HEK293T (cell line): Measurements from ENCODE around the gene DCAF5.
A peak's percentile ranks its signal among the peaks of the same experiment; 100 is the strongest.
"Not testable (repeated sequence)": the region's sequence is repeated elsewhere in the genome, so short reads cannot be mapped to it uniquely, and the experiment has no call there.

Experiments used
- CTCF ChIA-PET: fragments of 350-600 bp; formaldehyde crosslinking; extraction: SDS; loops from one replicate; lab custom pipeline; 2021; ENCODE audit warnings: antibody characterized with exemption, inconsistent platforms; lab: Yijun Ruan, JAX
- POLR2A ChIA-PET: fragments of 350-600 bp; formaldehyde crosslinking; extraction: SDS; loops from one replicate; lab custom pipeline; 2020; ENCODE audit warnings: antibody characterized with exemption, inconsistent platforms; lab: Yijun Ruan, JAX
- DNase-seq: peaks from one replicate; pipeline ENCODE4 v3.0.0; 2012; ENCODE audit warnings: mixed read lengths; ENCODE audit errors: extremely low spot score
- ARNT ChIP-seq: fragments of 450-650 bp; IDR thresholded peaks from 2 replicates; pipeline ENCODE4 v1.6.1; 2017; ENCODE audit warnings: mild to moderate bottlenecking
- BHLHE40 ChIP-seq: fragments of 450-650 bp; IDR thresholded peaks from 2 replicates; pipeline ENCODE4 v1.6.1; 2016; ENCODE audit warnings: mild to moderate bottlenecking, moderate library complexity, borderline replicate concordance
- CTBP1 ChIP-seq: fragments of 450-650 bp; IDR thresholded peaks from 2 replicates; pipeline ENCODE4 v1.6.1; 2016; ENCODE audit warnings: borderline replicate concordance
- ELF4 ChIP-seq: fragments of 450-650 bp; IDR thresholded peaks from 2 replicates; pipeline ENCODE4 v1.6.1; 2017; ENCODE audit warnings: antibody characterized with exemption
- FOXA1 ChIP-seq: fragments of 450-650 bp; IDR thresholded peaks from 2 replicates; pipeline ENCODE4 v1.6.1; 2016; ENCODE audit warnings: mild to moderate bottlenecking
- FOXK2 ChIP-seq: fragments of 450-650 bp; IDR thresholded peaks from 2 replicates; pipeline ENCODE4 v1.6.1; 2016; ENCODE audit warnings: mild to moderate bottlenecking
- FOXM1 ChIP-seq: fragments of 450-650 bp; IDR thresholded peaks from 2 replicates; pipeline ENCODE4 v1.6.1; 2017; ENCODE audit warnings: mild to moderate bottlenecking, borderline replicate concordance
- HDGF ChIP-seq: fragments of 450-650 bp; IDR thresholded peaks from 2 replicates; pipeline ENCODE4 v1.6.1; 2017; ENCODE audit warnings: antibody characterized with exemption, borderline replicate concordance
- L3MBTL2 ChIP-seq: fragments of 450-650 bp; conservative IDR thresholded peaks from 2 replicates; pipeline ENCODE4 v1.6.1; 2016; ENCODE audit warnings: mild to moderate bottlenecking
- LEF1 ChIP-seq: fragments of 450-650 bp; IDR thresholded peaks from 2 replicates; pipeline ENCODE4 v1.6.1; 2017; ENCODE audit warnings: mild to moderate bottlenecking, borderline replicate concordance
- NFRKB ChIP-seq: fragments of 450-650 bp; IDR thresholded peaks from 2 replicates; pipeline ENCODE4 v1.6.1; 2016; ENCODE audit warnings: mild to moderate bottlenecking, moderate library complexity
- PKNOX1 ChIP-seq: fragments of 450-650 bp; IDR thresholded peaks from 2 replicates; pipeline ENCODE4 v1.6.1; 2016
- SP1 ChIP-seq: fragments of 450-650 bp; IDR thresholded peaks from 2 replicates; pipeline ENCODE4 v1.6.1; 2017
- SUZ12 ChIP-seq: fragments of 450-650 bp; IDR thresholded peaks from 2 replicates; pipeline ENCODE4 v1.6.1; 2016; ENCODE audit warnings: mild to moderate bottlenecking
- TARDBP ChIP-seq: fragments of 450-650 bp; IDR thresholded peaks from 2 replicates; pipeline ENCODE4 v1.6.1; 2016
- ZNF384 ChIP-seq: fragments of 450-650 bp; IDR thresholded peaks from 2 replicates; pipeline ENCODE4 v1.6.1; 2016

Gene DCAF5

GRCh38 chr14:69175130-69175529, 22.2 kb upstream of the DCAF5 start:
- ChIA-PET CTCF (interaction anchor here (1.5 kb wide), 1 partner anchor 24 kb away, joined by 4 read pairs; no protein-coding TSS in a partner anchor), POLR2A (no interaction called here)
- no peak for DNase-seq
- no peak for TF ChIP-seq FOXA1
- no peak for TF ChIP-seq FOXK2
- TF ChIP-seq LEF1 = no peak
- TF ChIP-seq HDGF = no peak
- no peak for TF ChIP-seq SP1
- no peak for TF ChIP-seq ZNF384
- no peak for TF ChIP-seq SUZ12

- no peak for DNase-seq
- POLR2A ChIA-PET = no interaction called here
- CTCF ChIA-PET = no interaction called here
- TF ChIP-seq NFRKB (no peak), SUZ12 (no peak), PKNOX1 (no peak), FOXA1 (no peak), SP1 (no peak), FOXK2 (no peak), LEF1 (no peak), HDGF (no peak), ARNT (no peak), BHLHE40 (no peak), ELF4 (no peak), L3MBTL2 (no peak), FOXM1 (no peak), ZNF384 (no peak), CTBP1 (no peak), TARDBP (no peak)
Measured at GRCh38 chr14:69171569-69171968, 18.6 kb upstream of the DCAF5 start.

GRCh38 chr14:69170839-69171238, 17.9 kb upstream of the DCAF5 start:
- POLR2A ChIA-PET = no interaction called here

GRCh38 chr14:69165787-69166186, 12.9 kb upstream of the DCAF5 start:
- POLR2A ChIA-PET, DNase-seq: not testable (repeated sequence)
- CTCF ChIA-PET = interaction anchor here (0.7 kb wide), 1 partner anchor 112 kb away, joined by 3 read pairs; no protein-coding TSS in a partner anchor

More at GRCh38 chr14:69170839-69171238, 17.9 kb upstream of the DCAF5 start:
- CTCF ChIA-PET = no interaction called here
- TF ChIP-seq ELF4 (no peak), FOXM1 (no peak), NFRKB (no peak), HDGF (no peak), SP1 (no peak), L3MBTL2 (no peak), ARNT (no peak), BHLHE40 (no peak)
- DNase-seq = no peak

- ChIA-PET CTCF (no interaction called here), POLR2A (no interaction called here)
- DNase-seq = no peak
- TF ChIP-seq FOXA1 = no peak
- no peak for TF ChIP-seq NFRKB
- TF ChIP-seq FOXK2 = no peak
- no peak for TF ChIP-seq HDGF
- TF ChIP-seq PKNOX1 = no peak
- TF ChIP-seq TARDBP = no peak
- TF ChIP-seq ELF4 = no peak
- TF ChIP-seq BHLHE40 = no peak
- TF ChIP-seq SUZ12 = no peak
- no peak for TF ChIP-seq ZNF384
- no peak for TF ChIP-seq FOXM1
- TF ChIP-seq ARNT = no peak
- no peak for TF ChIP-seq CTBP1
- no peak for TF ChIP-seq SP1
Measured at GRCh38 chr14:69161590-69161989, 8.7 kb upstream of the DCAF5 start.

- no peak for DNase-seq
- TF ChIP-seq CTBP1 (no peak), ARNT (no peak), NFRKB (no peak), PKNOX1 (no peak), L3MBTL2 (no peak), FOXA1 (no peak)
- ChIA-PET CTCF (no interaction called here), POLR2A (no interaction called here)
Measured at GRCh38 chr14:69156224-69156623, 3.3 kb upstream of the DCAF5 start.

GRCh38 chr14:69154779-69155178, 1.9 kb upstream of the DCAF5 start:
- ChIA-PET CTCF (no interaction called here), POLR2A (no interaction called here)
- no peak for TF ChIP-seq SUZ12
- peak; percentile 57 for DNase-seq
